SU-DHL-6 (cell line): ENCODE measurements around the gene USP17L27.
"Not testable (repeated sequence)": the region's sequence is repeated elsewhere in the genome, so short reads cannot be mapped to it uniquely, and the experiment has no call there.

ENCODE experiments used
- EZH2phosphoT487 ChIP-seq: fragments of 200-600 bp; sonication (generic), shearing (Covaris generic); conservative IDR thresholded peaks from 2 replicates; pipeline ENCODE4 v1.6.1; 2018; ENCODE audit warnings: mild to moderate bottlenecking, antibody characterized with exemption, low read length, moderate library complexity, mixed read lengths
- TF ChIP-seq, protein P1 (sequence below): fragments of 200-600 bp; sonication (generic); IDR thresholded peaks from one replicate; pipeline ENCODE4 v1.5.1; 2017; ENCODE audit warnings: antibody characterized with exemption, mild to moderate bottlenecking, low read length, moderate library complexity; ENCODE audit not compliant: insufficient read depth, poor library complexity, severe bottlenecking

- TF ChIP-seq, protein P1, sequence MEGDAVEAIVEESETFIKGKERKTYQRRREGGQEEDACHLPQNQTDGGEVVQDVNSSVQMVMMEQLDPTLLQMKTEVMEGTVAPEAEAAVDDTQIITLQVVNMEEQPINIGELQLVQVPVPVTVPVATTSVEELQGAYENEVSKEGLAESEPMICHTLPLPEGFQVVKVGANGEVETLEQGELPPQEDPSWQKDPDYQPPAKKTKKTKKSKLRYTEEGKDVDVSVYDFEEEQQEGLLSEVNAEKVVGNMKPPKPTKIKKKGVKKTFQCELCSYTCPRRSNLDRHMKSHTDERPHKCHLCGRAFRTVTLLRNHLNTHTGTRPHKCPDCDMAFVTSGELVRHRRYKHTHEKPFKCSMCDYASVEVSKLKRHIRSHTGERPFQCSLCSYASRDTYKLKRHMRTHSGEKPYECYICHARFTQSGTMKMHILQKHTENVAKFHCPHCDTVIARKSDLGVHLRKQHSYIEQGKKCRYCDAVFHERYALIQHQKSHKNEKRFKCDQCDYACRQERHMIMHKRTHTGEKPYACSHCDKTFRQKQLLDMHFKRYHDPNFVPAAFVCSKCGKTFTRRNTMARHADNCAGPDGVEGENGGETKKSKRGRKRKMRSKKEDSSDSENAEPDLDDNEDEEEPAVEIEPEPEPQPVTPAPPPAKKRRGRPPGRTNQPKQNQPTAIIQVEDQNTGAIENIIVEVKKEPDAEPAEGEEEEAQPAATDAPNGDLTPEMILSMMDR = not testable (repeated sequence)
- TF ChIP-seq EZH2phosphoT487 = not testable (repeated sequence)
These were observed 14.3 kb upstream of the USP17L27 start, which contains the start of gene USP17L25 for GRCh38 chr4:9329611-9330010.
